HG02943 (cell line): ENCODE data around the gene GABRB2.
"Not testable (repeated sequence)": the region's sequence is repeated elsewhere in the genome, so short reads cannot be mapped to it uniquely, and the experiment has no call there.

Experiments
- ATAC-seq: cut with Tn5 transposase; IDR thresholded peaks from one replicate; pipeline ENCODE4 v1.9.1; 2021; ENCODE audit warnings: mild to moderate bottlenecking, low read depth, moderate library complexity; ENCODE audit not compliant: unreplicated experiment

GABRB2 gene

DNA sequence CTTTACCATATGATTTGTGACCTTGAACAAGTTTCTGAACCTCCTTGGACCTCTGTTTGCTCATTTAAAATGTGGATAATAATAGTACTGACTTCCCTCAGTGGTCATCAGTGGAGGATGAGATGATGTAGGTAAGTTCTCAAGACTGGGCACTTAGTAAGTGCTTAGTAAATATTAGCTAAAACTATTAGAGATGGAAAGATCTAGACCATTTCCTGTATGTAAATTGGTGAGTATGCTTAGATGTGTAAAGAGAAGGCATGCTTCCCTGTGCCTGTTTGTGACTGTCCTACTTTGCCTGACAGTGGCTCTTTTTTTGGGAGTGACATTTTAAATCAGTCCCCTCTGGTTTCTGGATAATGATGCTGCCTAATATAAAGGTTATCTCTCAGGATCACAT is 288.1 kb downstream of the GABRB2 start:
- ATAC-seq, result no peak

DNA sequence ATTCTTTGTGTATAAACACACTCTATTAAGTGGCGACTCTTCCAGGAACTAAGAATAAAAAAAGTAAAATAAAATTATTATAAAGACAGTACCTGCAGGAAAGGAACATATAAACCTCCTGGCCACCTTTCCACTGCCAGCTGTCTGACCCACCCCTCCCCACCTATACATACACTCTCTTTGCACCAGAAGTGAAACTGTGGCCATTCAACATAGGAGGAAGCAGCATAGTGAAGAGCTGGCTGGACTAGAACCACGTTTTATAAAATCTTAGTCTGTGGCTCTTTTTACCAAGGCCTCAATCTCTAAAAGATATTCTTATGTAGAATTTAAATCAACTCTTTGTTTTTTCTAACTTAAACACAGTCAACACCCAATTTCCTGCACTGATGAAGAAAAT is 289.6 kb downstream of the GABRB2 start:
- ATAC-seq, result no peak

DNA sequence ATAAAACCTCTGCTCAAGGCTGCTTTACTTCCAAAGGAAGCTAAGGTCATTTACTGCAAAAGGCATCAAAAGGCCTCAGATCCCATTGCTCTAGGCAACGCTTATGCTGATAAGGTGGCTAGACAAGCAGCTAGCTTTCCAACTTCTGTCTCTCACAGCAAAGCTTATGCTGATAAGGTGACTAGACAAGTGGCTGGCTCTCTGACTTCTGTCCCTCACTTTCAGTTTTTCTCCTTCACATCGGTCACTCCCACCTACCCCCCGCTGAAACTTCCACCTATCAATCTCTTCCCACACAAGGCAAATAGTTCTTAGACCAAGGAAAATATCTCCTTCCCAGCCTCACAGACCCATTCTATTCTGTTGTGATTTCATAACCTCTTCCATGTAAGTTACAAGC is 293.6 kb downstream of the GABRB2 start:
- not testable (repeated sequence) for ATAC-seq

DNA sequence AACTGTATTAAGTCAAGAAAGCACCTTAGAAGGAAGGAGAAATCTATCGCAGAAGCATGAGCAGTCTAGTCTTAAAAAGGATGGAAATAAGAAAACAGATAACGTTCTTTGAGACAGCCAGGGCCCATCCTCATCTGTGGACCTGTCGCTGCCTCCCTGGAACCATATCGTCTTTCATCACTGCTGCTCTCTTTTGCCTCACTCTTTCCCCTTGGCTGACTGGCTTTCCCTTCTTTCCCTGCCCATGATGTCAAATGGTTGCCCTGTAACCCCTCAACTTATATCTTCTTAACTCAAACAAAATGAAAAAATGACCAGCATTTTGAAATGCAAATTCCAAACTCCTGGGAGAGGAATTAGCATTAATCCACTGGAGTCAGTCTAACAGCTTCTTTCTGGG is 299.8 kb downstream of the GABRB2 start:
- ATAC-seq, result no peak

DNA sequence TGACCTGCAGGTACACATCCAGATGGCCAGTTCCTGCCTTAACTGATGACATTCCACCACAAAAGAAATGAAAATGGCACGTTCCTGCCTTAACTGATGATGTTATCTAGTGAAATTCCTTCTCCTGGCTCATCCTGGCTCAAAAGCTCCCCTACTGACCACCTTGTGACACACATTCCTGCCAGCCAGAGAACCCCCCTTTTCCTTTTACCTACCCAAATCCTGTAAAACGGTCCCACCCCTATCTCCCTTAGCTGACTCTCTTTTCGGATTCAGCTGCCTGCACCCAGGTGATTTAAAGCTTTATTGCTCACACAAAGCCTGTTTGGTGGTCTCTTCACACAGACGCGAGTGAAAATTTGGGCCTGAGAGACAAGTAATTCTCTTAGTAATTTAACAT is 300.7 kb downstream of the GABRB2 start:
- ATAC-seq, result not testable (repeated sequence)
